GM19239 (cell line): ENCODE measurements around the gene AVEN.
A peak's percentile ranks its signal among the peaks of the same experiment; 100 is the strongest.
"Not testable (repeated sequence)": the region's sequence is repeated elsewhere in the genome, so short reads cannot be mapped to it uniquely, and the experiment has no call there.

Experiments
- DNase-seq: peaks from one replicate; pipeline ENCODE4 v3.0.0; 2011; ENCODE audit warnings: low spot score; ENCODE audit not compliant: insufficient read length
- FAIRE-seq: peaks from 2 replicates; lab custom pipeline; 2011; peaks lifted over from hg19 to GRCh38; lab: Jason Lieb, UNC

Gene AVEN

GRCh38 chr15:34043813-34044212 is 4.8 kb upstream of the AVEN start:
- DNase-seq (no peak), FAIRE-seq (no peak)

- FAIRE-seq (peak; percentile 54), DNase-seq (no peak)
These were observed 4.4 kb upstream of the AVEN start for GRCh38 chr15:34043391-34043790.

- FAIRE-seq (no peak), DNase-seq (no peak)
These were observed 748 bp upstream of the AVEN start for GRCh38 chr15:34039790-34040113.

- DNase-seq (peak; percentile 80), FAIRE-seq (peak; percentile 78)
These were observed 757 bp downstream of the AVEN start for GRCh38 chr15:34038023-34038870.

GRCh38 chr15:34031987-34032760 is 6.8 kb downstream of the AVEN start:
- DNase-seq (no peak), FAIRE-seq (no peak)

- no peak for DNase-seq
- FAIRE-seq: no peak
These were observed 11.4 kb downstream of the AVEN start for GRCh38 chr15:34027606-34028005.

- DNase-seq (no peak), FAIRE-seq (no peak)
These were observed 13.8 kb downstream of the AVEN start for GRCh38 chr15:34025252-34025651.

GRCh38 chr15:34023907-34024306 is 15.1 kb downstream of the AVEN start:
- no peak for FAIRE-seq

GRCh38 chr15:34019369-34019990 is 19.5 kb downstream of the AVEN start:
- FAIRE-seq (no peak), DNase-seq (no peak)

More at GRCh38 chr15:34023907-34024306, 15.1 kb downstream of the AVEN start:
- no peak for DNase-seq

- DNase-seq, FAIRE-seq: not testable (repeated sequence)
These were observed 20.3 kb downstream of the AVEN start for GRCh38 chr15:34018738-34019137.

- DNase-seq (no peak), FAIRE-seq (no peak)
These were observed 20.9 kb downstream of the AVEN start for GRCh38 chr15:34018021-34018645.

GRCh38 chr15:34014556-34014955 is 24.4 kb downstream of the AVEN start:
- no peak for FAIRE-seq

GRCh38 chr15:34013746-34014145 is 25.3 kb downstream of the AVEN start:
- DNase-seq: no peak
- no peak for FAIRE-seq

More at GRCh38 chr15:34014556-34014955, 24.4 kb downstream of the AVEN start:
- no peak for DNase-seq

- FAIRE-seq: no peak
- DNase-seq: no peak
These were observed 26.5 kb downstream of the AVEN start for GRCh38 chr15:34012461-34013028.

GRCh38 chr15:34011481-34011880 is 27.5 kb downstream of the AVEN start:
- FAIRE-seq (no peak), DNase-seq (no peak)

- FAIRE-seq (no peak), DNase-seq (no peak)
These were observed 28.1 kb downstream of the AVEN start for GRCh38 chr15:34010921-34011320.

GRCh38 chr15:34009656-34010055 is 29.3 kb downstream of the AVEN start:
- DNase-seq: no peak
- FAIRE-seq: no peak

- FAIRE-seq: no peak
- no peak for DNase-seq
These were observed 32.6 kb downstream of the AVEN start for GRCh38 chr15:34006381-34006780.

- FAIRE-seq: no peak
- DNase-seq: no peak
These were observed 37.5 kb downstream of the AVEN start for GRCh38 chr15:34001536-34001935.

GRCh38 chr15:33995666-33996065 is 43.3 kb downstream of the AVEN start:
- DNase-seq, FAIRE-seq: not testable (repeated sequence)
